Left ventricle myocardium inferior (tissue), 1 donor: ENCODE measurements around the gene NTMT1. TPM values are rescaled to one million over a fixed set of nuclear protein-coding genes. Genes with fewer than 3 reads are reported as not detected.
A peak's percentile ranks its signal among the peaks of the same experiment; 100 is the strongest.

Source experiments
- DNase-seq: peaks from one replicate; pipeline ENCODE4 v3.0.0-alpha.2; 2020
- H3K27ac ChIP-seq: fragments of 200-600 bp; replicated peaks from 2 replicates; pipeline ENCODE4 v1.8.0; 2021
- H3K27me3 ChIP-seq: fragments of 200-600 bp; 2 replicates; pipeline ENCODE4 v1.8.0; 2021; ENCODE audit warnings: low read depth
- H3K36me3 ChIP-seq: fragments of 200-600 bp; 2 replicates; pipeline ENCODE4 v1.8.0; 2021
- H3K4me1 ChIP-seq: fragments of 200-600 bp; 2 replicates; pipeline ENCODE4 v1.8.0; 2021
- H3K4me3 ChIP-seq: fragments of 200-600 bp; 2 replicates; pipeline ENCODE4 v1.8.0; 2021; ENCODE audit warnings: mild to moderate bottlenecking, moderate library complexity
- H3K9me3 ChIP-seq: fragments of 200-600 bp; replicated peaks from 2 replicates; pipeline ENCODE4 v1.8.0; 2021
- CTCF ChIP-seq: fragments of 200-600 bp; IDR thresholded peaks from 2 replicates; pipeline ENCODE4 v1.8.0; 2021; ENCODE audit warnings: antibody characterized with exemption, mild to moderate bottlenecking, borderline replicate concordance
- intact Hi-C: fragments of 100-400 bp; cut with micrococcal nuclease; formaldehyde crosslinking; loops from one replicate; pipeline ENCODE4 v1.11.0; 2022
- total RNA-seq: library from RNA; stranded (reverse); fragmentation: NEBNext Ultra II Directional; extraction: Animal tissue kit (Norgen Biotek cat#: 25700); gene quantifications from one replicate; pipeline ENCODE4 v1.2.1, GENCODE V29; 2021
- donor health status: DM: no; HTN: yes; CAD: no; lungs with severe emphysema.

Gene NTMT1
- total RNA-seq, 1 donor from 2014 or later, result 63.4 TPM

- intact Hi-C loops, result loop anchor here (5.0 kb wide), 1 partner anchor 478 kb away; no protein-coding TSS in a partner anchor
- no peak overlapping the region for H3K4me3 ChIP-seq
- H3K27me3 ChIP-seq, result peaks cover 5% of the 10 kb centered on the region
- no peak overlapping the region for H3K27ac ChIP-seq
- H3K4me1 ChIP-seq, result peaks cover 17% of the 10 kb centered on the region
- TF ChIP-seq CTCF, result no peak
- H3K36me3 ChIP-seq, result no peaks in the 10 kb centered on the region
- H3K9me3 ChIP-seq, result no peaks in the 10 kb centered on the region
- no peak for DNase-seq
These were observed 11.0 kb upstream of the NTMT1 start for GRCh38 chr9:129614932-129615331.

GRCh38 chr9:129615407-129616285 is 10.3 kb upstream of the NTMT1 start:
- Histone ChIP-seq H3K36me3 (no peaks in the 10 kb centered on the region), H3K9me3 (no peaks in the 10 kb centered on the region), H3K4me3 (no peak overlapping the region), H3K27ac (no peak overlapping the region), H3K4me1 (peaks cover 19% of the 10 kb centered on the region), H3K27me3 (peaks cover 12% of the 10 kb centered on the region)
- intact Hi-C loops, result no loop called here
- peak; percentile 9 for DNase-seq
- TF ChIP-seq CTCF, result no peak

GRCh38 chr9:129617167-129617566 is 8.8 kb upstream of the NTMT1 start:
- intact Hi-C loops, result no loop called here
- Histone ChIP-seq H3K36me3 (no peaks in the 10 kb centered on the region), H3K9me3 (no peaks in the 10 kb centered on the region), H3K4me1 (peaks cover 13% of the 10 kb centered on the region), H3K27me3 (peaks cover 26% of the 10 kb centered on the region), H3K4me3 (no peak overlapping the region), H3K27ac (no peak overlapping the region)
- DNase-seq, result no peak
- peak; percentile 41 for TF ChIP-seq CTCF

- Histone ChIP-seq H3K9me3 (no peaks in the 10 kb centered on the region), H3K4me3 (peak overlapping the region; percentile 69), H3K27ac (peak overlapping the region; percentile 16), H3K36me3 (no peaks in the 10 kb centered on the region), H3K27me3 (peaks cover 26% of the 10 kb centered on the region), H3K4me1 (peaks cover 14% of the 10 kb centered on the region)
- intact Hi-C loops, result no loop called here
- no peak for TF ChIP-seq CTCF
- DNase-seq, result no peak
These were observed 5.9 kb upstream of the NTMT1 start for GRCh38 chr9:129619787-129620668.

- no peaks in the 10 kb centered on the region for H3K36me3 ChIP-seq
- no peaks in the 10 kb centered on the region for H3K9me3 ChIP-seq
- intact Hi-C loops, result no loop called here
- peak within 1 kb of the TSS; percentile 16 for H3K27ac ChIP-seq
- peak within 1 kb of the TSS; percentile 69 for H3K4me3 ChIP-seq
- peaks cover 22% of the 10 kb centered on the region for H3K4me1 ChIP-seq
- DNase-seq, result no peak
- H3K27me3 ChIP-seq, result peaks cover 26% of the 10 kb centered on the region
- TF ChIP-seq CTCF, result no peak
These were observed 5.2 kb upstream of the NTMT1 start, which contains the start of gene C9orf50 for GRCh38 chr9:129620669-129621295. Gene C9orf50 (minus strand): TSS chr9:129621101. CDS start chr9:129620574, 527 bp downstream.
